Liver (tissue), 3 donors: ENCODE results near the gene TRIAP1.

Experiments used
- CTCF ChIP-seq: fragments of 150-350 bp; IDR thresholded peaks from 2 replicates; pipeline ENCODE4 v1.5.1; 2017; ENCODE audit warnings: improper control_type of control experiment, low read depth, low read length; ENCODE audit not compliant: missing input control
- JUND ChIP-seq, 2 donors: IDR thresholded peaks; 2 replicates each; pipeline ENCODE4 v1.6.1; 2016; ENCODE audit warnings: antibody characterized with exemption in 2 of 2
- SP1 ChIP-seq: IDR thresholded peaks from 2 replicates; pipeline ENCODE4 v1.6.1; 2018; ENCODE audit warnings: antibody characterized with exemption, mild to moderate bottlenecking
- donor health status: healthy.
- donor health status: healthy.

DNA sequence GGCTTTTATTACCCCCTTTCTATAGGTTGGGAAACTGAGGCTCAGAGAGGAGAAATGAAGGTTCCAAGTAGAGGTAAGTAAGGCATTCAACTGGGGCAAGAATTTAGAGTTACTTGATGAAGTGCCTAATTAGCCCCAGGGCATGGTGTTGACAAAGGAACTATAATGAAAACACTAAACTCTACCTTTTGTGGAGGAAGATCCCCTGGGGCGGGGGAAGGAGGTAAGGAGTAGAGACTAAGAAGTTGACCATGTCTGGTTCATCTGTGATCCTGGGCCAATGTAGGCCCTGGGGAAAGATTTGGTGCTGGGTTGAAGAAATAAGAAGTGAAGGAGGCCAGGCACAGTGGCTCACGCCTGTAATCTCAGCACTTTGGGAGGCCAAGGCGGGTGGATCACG is 24.5 kb downstream of the TRIAP1 start:
- no peak for TF ChIP-seq SP1
- no peak for TF ChIP-seq CTCF
- no peak for TF ChIP-seq JUND (IDR thresholded peaks at IDR 0.05)
